ENCODE data around the gene RDH12. TPM values are rescaled to one million over a fixed set of nuclear protein-coding genes. Genes with fewer than 3 reads are reported as not detected.

Gene RDH12
- not detected in 2 replicates for total RNA-seq

DNA sequence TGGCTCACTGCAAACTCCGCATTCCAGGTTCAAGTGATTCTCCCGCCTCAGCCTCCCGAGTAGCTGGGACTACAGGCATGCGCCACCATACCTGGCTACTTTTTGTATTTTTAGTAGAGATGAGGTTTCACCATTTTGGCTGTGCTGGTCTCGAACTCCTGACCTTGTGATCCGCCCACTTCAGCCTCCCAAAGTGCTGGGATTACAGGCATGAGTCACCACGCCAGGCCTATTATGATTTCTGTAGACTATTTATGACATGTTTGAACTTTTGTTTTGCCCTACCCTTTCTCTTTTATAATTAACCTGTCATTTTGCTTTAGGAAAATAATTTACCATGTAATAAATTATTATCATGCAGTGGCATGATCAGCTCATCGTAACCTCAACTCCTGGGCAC lies at the start of gene RDH12:
RDH12 (plus strand) TSS at position 395 of the 400 bp plus-strand sequence. CDS start 20,757 bp downstream, outside the sequence.

DNA sequence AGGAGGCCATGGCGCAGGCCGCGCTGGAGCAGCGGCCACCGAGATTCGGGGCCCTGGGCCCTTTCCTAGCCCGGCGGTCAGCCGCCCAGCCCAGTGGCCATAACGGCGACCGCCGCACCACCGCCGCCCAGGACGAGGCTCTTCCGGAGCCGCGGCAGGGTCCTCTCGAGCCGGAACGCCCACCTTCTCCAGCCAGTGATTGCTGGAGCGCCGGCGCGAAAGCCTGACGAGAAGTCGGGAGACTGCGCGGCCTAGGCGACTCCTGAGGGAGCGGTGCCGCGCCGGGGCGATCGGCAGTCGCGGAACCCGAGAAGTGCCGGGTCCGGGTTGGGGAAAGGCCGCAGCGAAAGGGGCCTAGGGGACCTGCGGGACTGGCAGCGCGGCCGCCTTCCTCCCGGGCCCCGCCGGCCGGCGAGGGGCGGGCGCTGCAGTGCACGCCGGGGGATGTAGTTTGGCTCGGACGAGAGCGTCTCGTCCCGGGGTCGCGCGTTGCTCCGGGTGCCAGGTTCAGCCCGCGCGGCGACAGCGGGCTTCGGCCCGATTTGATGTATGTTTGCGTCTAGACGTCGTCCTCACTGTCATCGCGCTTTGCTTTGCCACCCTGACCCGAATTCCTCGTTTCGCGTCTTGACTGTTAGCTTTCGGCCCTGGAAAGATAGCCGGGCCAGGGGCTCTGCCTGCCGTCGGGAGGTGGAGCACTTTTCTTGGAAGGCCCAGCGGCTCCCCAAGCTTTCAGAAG lies 27.0 kb upstream of the RDH12 start, which contains the start of gene VTI1B:
VTI1B (minus strand) TSS at position 153 of the 739 bp plus-strand sequence; CDS start at position 10, 143 bp downstream.

DNA sequence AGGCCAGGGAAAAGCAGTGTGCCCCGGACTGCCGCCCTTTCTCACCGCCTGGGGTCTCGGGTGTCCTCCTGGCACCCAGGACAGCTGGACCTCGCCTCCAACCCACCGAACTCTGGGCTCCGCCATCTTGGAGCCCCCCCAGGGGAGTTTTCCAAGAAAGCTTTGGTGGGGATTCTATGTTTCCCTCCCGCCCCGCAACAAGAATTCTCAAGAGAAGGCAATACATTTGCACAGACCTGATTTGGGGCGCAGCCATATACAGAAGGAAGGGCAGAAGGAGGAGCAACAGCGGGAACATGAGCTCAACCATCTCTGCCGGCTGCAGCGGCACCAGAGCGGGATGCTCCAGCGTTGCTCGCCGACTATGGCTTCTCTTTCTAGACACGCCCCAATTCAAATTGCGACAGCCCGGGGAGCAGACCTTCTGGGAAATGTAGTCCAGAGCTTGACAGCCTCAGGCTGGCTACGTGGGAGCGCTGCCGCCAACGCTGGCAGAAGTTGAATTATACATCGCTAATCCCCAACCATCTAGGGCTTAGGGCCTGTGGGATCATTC lies 6.2 kb upstream of the RDH12 start, which contains the start of gene RDH11:
RDH11 (minus strand) TSS at position 371 of the 556 bp plus-strand sequence; CDS start at position 310, 61 bp downstream.

Other genes with a start within 250 kb of the RDH12 start
- gene TMEM229B, start 213.2 kb upstream of the RDH12 start, total RNA-seq = 1.8 and 2.4 TPM in 2 replicates
- 1.0 and 1.5 TPM in 2 replicates for gene PLEKHH1, start 168.6 kb upstream of the RDH12 start, total RNA-seq
- gene PIGH, start 101.6 kb upstream of the RDH12 start, total RNA-seq = 10.2 and 13.7 TPM in 2 replicates
- gene ARG2, start 82.0 kb upstream of the RDH12 start, total RNA-seq = 4.6 and 4.8 TPM in 2 replicates
- gene VTI1B, start 27.3 kb upstream of the RDH12 start, total RNA-seq = 61.8 and 71.2 TPM in 2 replicates
- gene RDH11, start 6.1 kb upstream of the RDH12 start, total RNA-seq = 171 and 184 TPM in 2 replicates
- 17.2 and 22.0 TPM in 2 replicates for gene ZFYVE26, start 114.7 kb downstream of the RDH12 start, total RNA-seq
- gene RAD51B, start 117.9 kb downstream of the RDH12 start, total RNA-seq = 20.5 and 27.5 TPM in 2 replicates

Measured in smooth muscle cell of the umbilical artery (primary cell).